PC-3 (cell line): ENCODE data around the gene GRP. TPM values are rescaled to one million over a fixed set of nuclear protein-coding genes. Genes with fewer than 3 reads are reported as not detected.

ENCODE experiments used
- ATAC-seq: fragments of 200-7000 bp; cut with Tn5 transposase; 2 replicates; pipeline ENCODE4 v1.9.1; 2020; ENCODE audit warnings: mild to moderate bottlenecking, moderate library complexity
- BruUV-seq: library from RNA; stranded (reverse); fragments of 400-500 nt; replicated peaks from 2 replicates; lab custom pipeline; 2021; lab: Mats Ljungman, UMichigan
- CTCF ChIA-PET: fragments of 300-600 bp; sonication (Branson Sonifier 250); formaldehyde crosslinking; loops from one replicate; lab custom pipeline; 2022; ENCODE audit warnings: antibody characterized with exemption; lab: Charles Lee
- POLR2A ChIA-PET: fragments of 300-600 bp; sonication (Branson Sonifier 250); formaldehyde crosslinking; loops from one replicate; lab custom pipeline; 2022; ENCODE audit warnings: antibody characterized with exemption; ENCODE audit not compliant: unreplicated experiment; lab: Charles Lee
- DNase-seq: peaks from one replicate; pipeline ENCODE4 v3.0.0-alpha.2; 2015
- H2AFZ ChIP-seq: fragments of 300-600 bp; sonication (generic); 2 replicates; pipeline ENCODE4 v1.6.0; 2016; ENCODE audit warnings: antibody characterized with exemption, low read length
- H3F3A ChIP-seq: fragments of 300-600 bp; sonication (generic); one replicate; pipeline ENCODE4 v1.6.0; 2017; ENCODE audit warnings: antibody characterized with exemption, low read length, control low read depth, mild to moderate bottlenecking; ENCODE audit not compliant: unreplicated experiment
- H3K27ac ChIP-seq: fragments of 300-600 bp; sonication (generic); 2 replicates; pipeline ENCODE4 v1.5.1; 2016; ENCODE audit warnings: mild to moderate bottlenecking, low read length
- H3K27me3 ChIP-seq: fragments of 300-600 bp; sonication (generic); 2 replicates; pipeline ENCODE4 v1.6.1; 2016; ENCODE audit warnings: low read length, mixed read lengths
- H3K36me3 ChIP-seq: fragments of 300-600 bp; sonication (generic); 2 replicates; pipeline ENCODE4 v1.6.1; 2016; ENCODE audit warnings: low read depth, mixed run types, low read length, mixed read lengths
- H3K4me1 ChIP-seq: fragments of 300-600 bp; sonication (generic); 2 replicates; pipeline ENCODE4 v1.5.1; 2016; ENCODE audit warnings: low read length; ENCODE audit not compliant: insufficient read depth
- H3K4me2 ChIP-seq: fragments of 300-600 bp; sonication (generic); 2 replicates; pipeline ENCODE4 v1.6.0; 2016; ENCODE audit warnings: low read length
- H3K4me3 ChIP-seq: fragments of 300-600 bp; sonication (generic); 2 replicates; pipeline ENCODE4 v1.5.1; 2016; ENCODE audit warnings: mild to moderate bottlenecking, low read length, mixed read lengths
- H3K79me2 ChIP-seq: fragments of 300-600 bp; sonication (generic); 2 replicates; pipeline ENCODE4 v1.6.1; 2017; ENCODE audit warnings: low read length, mixed read lengths
- H3K9ac ChIP-seq: fragments of 300-600 bp; sonication (generic); 2 replicates; pipeline ENCODE4 v1.6.0; 2016; ENCODE audit warnings: mild to moderate bottlenecking, low read length
- H3K9me2 ChIP-seq: fragments of 300-600 bp; sonication (generic); replicated peaks from 2 replicates; pipeline ENCODE4 v1.6.1; 2016; ENCODE audit warnings: mixed run types, low read length, mixed read lengths
- H3K9me3 ChIP-seq: fragments of 300-600 bp; sonication (generic); 2 replicates; pipeline ENCODE4 v1.6.1; 2016; ENCODE audit warnings: low read length, mixed read lengths
- H4K20me1 ChIP-seq: fragments of 300-600 bp; sonication (generic); 2 replicates; pipeline ENCODE4 v1.6.1; 2016; ENCODE audit warnings: low read length, mixed read lengths
- CTCF ChIP-seq: fragments of 300-600 bp; sonication (generic); conservative IDR thresholded peaks from 2 replicates; pipeline ENCODE4 v1.5.1; 2017; ENCODE audit warnings: antibody characterized with exemption, low read depth, mild to moderate bottlenecking, low read length
- EZH2 ChIP-seq: fragments of 300-600 bp; sonication (generic); IDR thresholded peaks from one replicate; pipeline ENCODE4 v1.6.1; 2017; ENCODE audit warnings: antibody characterized with exemption, mild to moderate bottlenecking, low read length; ENCODE audit not compliant: unreplicated experiment
- EZH2phosphoT487 ChIP-seq: fragments of 300-600 bp; sonication (generic); IDR thresholded peaks from 2 replicates; pipeline ENCODE4 v1.6.1; 2018; ENCODE audit warnings: mild to moderate bottlenecking, antibody characterized with exemption, low read length, borderline replicate concordance
- intact Hi-C: fragments of 100-400 bp; cut with micrococcal nuclease; formaldehyde crosslinking; loops from 2 replicates; pipeline ENCODE4 v1.9.0; 2023
- total RNA-seq: library from RNA; depleted of rRNA; stranded (reverse); fragments of >200 nt; gene quantifications from 2 replicates; pipeline ENCODE4 v1.2.3, GENCODE V29; 2014

GRP gene
- total RNA-seq, 1 experiment from 2014 or later, result not detected

GRCh38 chr18:59211629-59212028 lies 8.3 kb upstream of the GRP start:
- POLR2A ChIA-PET, result no interaction called here
- Histone ChIP-seq H3K9me3 (no peaks in the 10 kb centered on the region), H3K27ac (no peak overlapping the region), H3K79me2 (no peaks in the 10 kb centered on the region), H3K4me2 (no peak overlapping the region), H3F3A (no peaks in the 10 kb centered on the region), H3K9me2 (no peaks in the 10 kb centered on the region), H3K4me1 (peaks cover 9% of the 10 kb centered on the region), H3K9ac (no peak overlapping the region), H4K20me1 (no peaks in the 10 kb centered on the region), H2AFZ (no peak overlapping the region), H3K36me3 (no peaks in the 10 kb centered on the region), H3K27me3 (peaks cover 31% of the 10 kb centered on the region), H3K4me3 (no peak overlapping the region)
- no TSS peak for BruUV-seq
- CTCF ChIA-PET, result no interaction called here
- no peak for DNase-seq
- no peak for ATAC-seq
- no peak for TF ChIP-seq CTCF
- TF ChIP-seq EZH2phosphoT487, result no peak
- no peak for TF ChIP-seq EZH2
- intact Hi-C loops, result no loop called here

GRCh38 chr18:59218018-59218417 lies 1.9 kb upstream of the GRP start:
- H3K27me3 ChIP-seq, result peaks cover 92% of the 10 kb centered on the region
- TF ChIP-seq EZH2 (no peak), EZH2phosphoT487 (no peak), CTCF (no peak)
- H3K9me3 ChIP-seq, result no peaks in the 10 kb centered on the region
- no peaks in the 10 kb centered on the region for H3K36me3 ChIP-seq
- ChIA-PET POLR2A (no interaction called here), CTCF (no interaction called here)
- H3K4me1 ChIP-seq, result no peaks in the 10 kb centered on the region
- no peak overlapping the region for H3K9ac ChIP-seq
- intact Hi-C loops, result no loop called here
- no peaks in the 10 kb centered on the region for H3K9me2 ChIP-seq
- H3K27ac ChIP-seq, result no peak overlapping the region
- H3K79me2 ChIP-seq, result no peaks in the 10 kb centered on the region
- H2AFZ ChIP-seq, result no peak overlapping the region
- no peaks in the 10 kb centered on the region for H4K20me1 ChIP-seq
- no peaks in the 10 kb centered on the region for H3F3A ChIP-seq
- BruUV-seq, result no TSS peak
- DNase-seq (no peak), ATAC-seq (no peak)
- H3K4me2 ChIP-seq, result no peak overlapping the region
- no peak overlapping the region for H3K4me3 ChIP-seq

GRCh38 chr18:59220164-59220783 lies 316 bp downstream of the GRP start:
- Histone ChIP-seq H3K9ac (no peak overlapping the region), H3K9me3 (no peaks in the 10 kb centered on the region), H3K4me3 (no peak overlapping the region), H3K36me3 (no peaks in the 10 kb centered on the region), H3K4me2 (no peak overlapping the region), H3K27ac (no peak overlapping the region), H2AFZ (no peak overlapping the region), H3F3A (no peaks in the 10 kb centered on the region), H3K4me1 (no peaks in the 10 kb centered on the region), H4K20me1 (no peaks in the 10 kb centered on the region), H3K27me3 (peaks cover 88% of the 10 kb centered on the region), H3K79me2 (no peaks in the 10 kb centered on the region), H3K9me2 (no peaks in the 10 kb centered on the region)
- TF ChIP-seq EZH2phosphoT487, result peak; percentile 37; the same call in 1 of the 2 replicates
- TF ChIP-seq CTCF, result no peak
- peak; percentile 54 for TF ChIP-seq EZH2
- ChIA-PET POLR2A (no interaction called here), CTCF (no interaction called here)
- no peak for ATAC-seq
- BruUV-seq, result no TSS peak
- no peak for DNase-seq
- intact Hi-C loops, result no loop called here
